GM19193 (cell line): Measurements from ENCODE around the gene PCDHA1.

ENCODE experiments used
- POLR2A ChIP-seq: IDR thresholded peaks from 4 replicates; pipeline ENCODE4 v1.6.1; 2011; ENCODE audit not compliant: insufficient read depth, insufficient read length; ENCODE audit errors: extremely low read depth

Gene PCDHA1

DNA sequence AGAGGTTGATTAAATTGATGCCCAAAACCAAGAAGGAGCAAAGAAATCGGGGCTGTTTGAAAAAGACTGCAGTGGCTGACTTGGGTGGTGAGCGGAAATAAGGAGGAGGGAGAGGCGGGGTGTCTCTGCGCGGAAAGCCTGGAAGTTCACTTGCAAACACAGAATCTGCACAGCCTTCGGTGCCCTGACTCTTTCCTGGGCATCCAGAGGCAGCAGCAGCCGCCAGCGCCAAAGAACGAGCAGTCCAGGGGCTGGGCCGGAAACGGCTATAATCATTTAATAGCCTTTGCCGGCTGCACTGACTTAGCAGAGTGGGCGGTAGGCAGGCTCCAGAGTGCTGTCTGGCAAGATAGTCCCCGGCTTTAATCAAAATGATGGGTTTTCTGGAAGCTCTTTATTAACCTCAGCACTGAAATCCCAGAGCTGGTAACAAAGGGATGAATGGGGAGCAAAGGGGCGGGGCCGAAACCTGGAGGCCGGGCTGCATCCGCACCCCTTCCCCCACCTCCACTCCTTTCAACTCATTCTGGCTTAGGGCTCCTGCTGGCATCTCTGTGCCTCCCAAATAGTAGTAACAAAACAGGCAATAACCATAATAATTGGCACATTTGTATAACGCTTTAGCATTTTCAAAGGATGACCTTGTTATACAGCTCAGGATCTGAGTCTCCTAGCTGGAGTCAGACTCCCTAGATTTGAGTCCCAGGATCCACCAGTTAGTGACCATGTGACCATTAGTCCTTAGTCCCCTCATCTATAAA, 216.1 kb downstream of the PCDHA1 start:
- no peak for TF ChIP-seq POLR2A

DNA sequence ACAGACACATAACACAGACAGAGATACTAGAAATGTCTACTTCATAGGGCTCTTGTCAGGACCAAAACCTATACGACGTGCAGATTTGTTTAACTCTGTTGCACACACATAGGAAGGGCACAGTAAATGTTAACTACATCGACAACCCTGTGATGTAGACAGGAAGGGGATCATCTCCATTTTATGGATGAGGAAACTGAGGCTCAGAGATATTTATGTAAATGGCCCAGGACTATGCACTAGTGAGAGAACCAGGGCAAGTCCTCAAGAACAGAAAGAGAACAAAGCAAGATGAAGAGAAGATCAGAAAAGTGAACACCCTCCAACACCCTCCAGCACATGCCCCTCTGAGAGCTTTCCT, 216.6 kb downstream of the PCDHA1 start:
- TF ChIP-seq POLR2A = no peak

DNA sequence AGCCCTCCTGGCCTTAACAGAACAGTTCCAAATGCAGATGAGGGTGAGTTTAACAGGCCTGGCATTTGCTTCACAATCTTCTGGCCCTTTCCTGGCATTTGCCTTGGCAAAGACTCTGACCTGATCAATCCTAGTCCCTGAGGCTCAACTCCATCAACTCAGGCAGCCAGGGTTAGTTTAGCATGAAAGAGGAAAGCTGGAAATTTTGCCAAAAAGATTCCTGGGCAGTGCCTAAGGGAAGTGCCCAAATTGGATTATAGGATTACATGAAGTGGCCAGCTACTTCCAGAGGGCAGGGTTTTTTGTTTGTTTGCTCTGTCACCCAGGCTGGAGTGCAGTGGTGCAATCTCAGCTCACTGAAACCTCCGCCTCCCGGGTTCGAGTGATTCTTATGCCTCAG, 217.1 kb downstream of the PCDHA1 start:
- TF ChIP-seq POLR2A = no peak

DNA sequence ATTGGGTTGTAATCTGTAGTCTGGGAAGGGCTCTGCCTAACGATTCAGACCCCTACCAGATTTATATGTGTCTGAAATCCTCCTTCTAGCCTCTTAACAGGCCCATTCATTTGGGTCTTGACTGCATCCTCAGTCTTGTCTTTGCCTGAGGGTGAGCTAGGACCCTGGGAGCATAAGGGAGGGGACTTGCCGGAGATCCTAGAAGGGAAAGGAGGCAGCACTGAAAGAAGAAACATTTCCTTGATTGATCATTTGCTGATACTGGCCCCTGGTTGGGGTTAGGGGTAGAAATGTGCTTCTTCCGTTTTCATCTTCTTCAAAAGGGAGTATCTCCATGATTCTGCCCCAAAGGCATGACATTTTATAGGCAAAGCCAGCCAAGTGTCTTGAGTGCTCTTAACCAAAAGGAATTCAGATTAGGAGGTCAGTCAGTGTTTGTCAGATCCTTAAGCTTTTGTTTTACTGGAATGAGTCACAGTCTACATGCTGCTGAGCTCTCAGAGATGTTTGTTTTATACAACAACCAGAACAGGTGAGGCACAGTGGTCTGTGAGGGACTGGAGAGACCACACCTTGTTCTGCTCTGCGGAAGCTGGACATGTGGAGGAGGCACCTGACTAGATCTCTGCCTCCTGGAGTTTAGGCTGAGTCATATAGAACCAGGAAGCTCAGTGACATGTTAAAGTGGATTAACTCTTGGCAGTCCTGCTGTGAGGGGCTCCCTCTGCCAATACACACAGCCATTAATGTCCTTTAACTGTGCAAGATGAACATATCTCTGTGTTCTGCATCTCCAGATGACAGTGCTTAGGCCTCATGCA, 218.1 kb downstream of the PCDHA1 start:
- TF ChIP-seq POLR2A = no peak

DNA sequence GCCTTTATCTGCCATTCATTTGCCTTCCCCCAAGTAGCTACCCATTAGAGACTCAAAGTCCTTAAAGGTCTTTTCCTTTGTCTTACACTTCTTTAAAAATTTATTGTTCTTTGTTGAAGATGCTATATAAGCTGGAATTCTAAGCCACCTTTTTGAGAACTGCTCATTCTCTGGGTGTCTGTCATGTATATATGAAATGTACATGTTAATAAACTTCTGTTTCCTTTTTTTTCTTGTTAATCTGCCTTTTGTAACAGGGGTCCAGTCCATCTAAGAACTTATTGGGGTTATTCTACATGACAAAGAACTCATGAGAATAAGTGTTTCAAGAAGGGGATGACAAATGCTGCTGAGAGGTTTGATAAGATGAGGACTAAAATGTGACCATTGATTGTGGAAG, 221.9 kb downstream of the PCDHA1 start:
- no peak for TF ChIP-seq POLR2A

DNA sequence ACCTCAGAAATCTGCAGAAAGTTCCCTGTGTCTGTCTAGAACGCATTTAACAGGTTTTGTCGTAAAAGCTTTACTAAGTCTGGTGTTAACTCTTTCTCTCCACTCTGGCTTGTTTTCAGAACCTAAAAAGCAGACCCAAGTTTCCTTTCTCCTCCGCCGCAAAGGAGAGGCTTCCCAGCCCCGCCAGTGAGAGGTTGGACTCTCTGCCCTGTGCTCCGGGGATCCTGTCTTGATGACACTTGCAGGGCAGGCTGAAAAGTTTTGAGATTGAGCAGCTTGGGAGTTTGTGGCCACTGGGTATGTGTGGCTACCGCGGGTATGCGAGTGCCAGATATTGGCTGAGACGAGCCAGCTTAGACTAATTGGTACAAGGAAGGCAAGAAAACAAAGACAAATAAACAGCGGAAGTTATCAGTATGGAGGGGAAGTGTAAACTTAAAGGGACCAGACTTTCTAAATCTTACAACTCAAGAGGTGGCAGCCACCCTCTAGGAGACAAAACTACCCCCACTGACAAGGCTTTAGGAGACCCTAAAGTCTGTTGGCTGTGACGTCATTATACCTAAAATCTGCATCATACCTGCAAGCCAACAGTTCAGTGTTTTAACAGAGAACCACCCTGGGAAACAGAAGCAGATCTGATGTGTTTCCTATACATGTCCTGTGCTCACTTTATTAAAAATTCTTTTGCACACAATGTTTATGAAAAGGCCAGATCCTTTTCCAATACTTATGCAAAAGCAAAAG, 224.3 kb downstream of the PCDHA1 start:
- no peak for TF ChIP-seq POLR2A

DNA sequence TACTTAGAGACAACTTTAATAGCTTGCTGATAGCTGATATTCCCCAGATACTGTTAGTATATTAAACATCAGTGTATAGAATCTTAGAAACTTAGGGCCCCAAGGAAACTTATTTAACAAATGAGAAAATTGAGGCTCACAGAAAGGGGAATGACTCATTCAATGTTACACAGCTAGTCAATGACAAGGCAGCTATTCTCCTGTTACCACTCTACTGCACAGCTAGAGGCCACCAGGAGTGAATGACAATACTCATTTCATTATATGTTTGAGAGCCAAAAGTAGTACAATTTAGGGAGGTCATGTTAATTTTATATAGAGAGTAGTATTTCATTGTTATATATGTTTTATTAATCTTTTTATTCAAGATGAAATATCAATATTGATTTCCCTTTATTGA, 232.0 kb downstream of the PCDHA1 start:
- no peak for TF ChIP-seq POLR2A

DNA sequence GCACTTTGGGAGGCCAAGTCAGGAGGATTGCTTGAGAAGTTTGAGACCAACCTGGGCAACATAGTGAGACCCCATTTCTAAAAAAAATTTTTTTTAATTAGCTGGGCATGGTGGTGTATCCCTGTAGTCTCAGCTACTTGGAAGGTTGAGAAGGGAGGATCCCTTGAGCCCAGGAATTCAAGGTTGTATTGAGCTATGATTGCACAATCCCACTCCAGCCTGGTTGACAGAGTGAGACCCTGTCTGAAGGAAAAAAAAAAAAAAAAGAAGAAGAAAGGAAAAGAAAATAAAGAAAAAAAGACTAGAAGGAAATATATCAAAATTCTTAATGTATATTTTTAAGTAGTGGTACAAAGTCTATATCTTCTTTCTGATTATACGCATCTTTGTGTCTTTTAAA, 236.4 kb downstream of the PCDHA1 start:
- TF ChIP-seq POLR2A = no peak

DNA sequence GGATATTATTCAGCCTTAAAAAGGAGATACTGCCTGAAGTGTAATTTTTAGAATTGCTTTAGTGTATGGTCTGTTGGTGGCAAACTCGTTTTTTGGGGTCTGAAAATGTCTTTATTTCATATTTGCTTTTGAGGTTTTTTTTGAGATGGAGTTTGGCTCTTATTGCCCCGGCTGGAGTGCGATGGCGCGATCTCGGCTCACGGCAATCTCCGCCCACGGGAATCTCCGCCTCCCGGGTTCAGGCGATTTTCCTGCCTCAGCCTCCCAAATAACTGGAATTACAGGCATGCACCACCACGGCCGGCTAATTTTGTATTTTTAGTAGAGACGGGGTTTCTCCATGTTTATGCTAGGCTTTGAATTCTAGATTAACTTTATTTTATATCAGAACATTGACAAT, 245.1 kb downstream of the PCDHA1 start:
- TF ChIP-seq POLR2A = no peak

DNA sequence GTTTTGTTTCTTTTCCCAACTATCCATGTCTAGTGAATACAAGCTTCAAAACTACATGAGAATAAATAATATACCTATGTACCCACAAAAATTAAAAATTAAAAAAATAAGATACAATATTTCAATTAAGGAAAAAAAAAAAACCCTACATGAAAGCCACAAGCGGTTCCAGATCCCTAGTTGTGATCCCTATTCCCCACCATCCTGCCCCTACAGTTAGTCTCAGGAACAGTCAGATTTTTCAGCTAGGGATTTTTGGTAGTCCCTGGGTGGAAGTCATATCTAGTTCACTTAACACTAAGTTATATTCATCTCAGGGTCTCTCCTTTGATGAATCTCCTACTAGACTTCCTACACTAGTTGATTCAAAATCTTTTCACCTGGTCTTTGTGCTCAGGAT, 246.7 kb downstream of the PCDHA1 start:
- no peak for TF ChIP-seq POLR2A

DNA sequence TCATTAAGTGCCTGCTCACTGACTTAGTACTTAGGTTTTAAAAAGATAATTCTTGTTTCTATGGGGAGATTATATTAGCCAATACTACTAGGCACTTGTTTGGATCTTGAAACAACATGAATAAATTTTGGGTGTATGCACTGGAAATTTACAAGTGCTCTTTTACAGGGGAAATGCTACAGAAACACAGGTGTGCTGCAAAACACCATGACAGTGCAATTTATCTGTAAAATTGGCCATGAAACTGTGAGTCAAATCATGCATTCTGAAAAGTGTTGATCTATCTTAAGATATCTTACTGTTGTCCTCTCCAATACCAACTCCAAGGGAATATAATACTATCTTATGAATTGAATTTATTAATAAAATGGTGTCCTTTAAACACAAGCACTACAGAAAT, 253.1 kb downstream of the PCDHA1 start:
- no peak for TF ChIP-seq POLR2A

DNA sequence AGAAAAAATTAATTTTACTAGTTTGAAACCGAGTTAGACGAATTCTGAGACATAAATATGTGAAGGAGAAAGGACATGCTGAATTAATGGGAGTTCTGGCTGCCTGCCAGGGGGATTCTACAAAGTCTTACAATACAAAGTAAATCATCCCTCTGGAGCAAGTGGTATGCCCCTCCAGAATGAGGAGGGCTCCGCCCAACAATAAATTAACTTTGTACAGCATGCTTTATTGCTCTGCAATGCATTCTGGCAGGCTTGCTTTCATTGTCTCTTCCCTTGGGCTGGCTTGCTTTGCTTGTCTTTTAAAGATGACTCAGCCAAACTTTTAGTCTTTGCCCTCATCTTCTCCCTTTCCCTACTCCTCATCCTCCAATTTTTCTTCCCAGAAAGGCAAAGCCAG, 253.6 kb downstream of the PCDHA1 start:
- no peak for TF ChIP-seq POLR2A

DNA sequence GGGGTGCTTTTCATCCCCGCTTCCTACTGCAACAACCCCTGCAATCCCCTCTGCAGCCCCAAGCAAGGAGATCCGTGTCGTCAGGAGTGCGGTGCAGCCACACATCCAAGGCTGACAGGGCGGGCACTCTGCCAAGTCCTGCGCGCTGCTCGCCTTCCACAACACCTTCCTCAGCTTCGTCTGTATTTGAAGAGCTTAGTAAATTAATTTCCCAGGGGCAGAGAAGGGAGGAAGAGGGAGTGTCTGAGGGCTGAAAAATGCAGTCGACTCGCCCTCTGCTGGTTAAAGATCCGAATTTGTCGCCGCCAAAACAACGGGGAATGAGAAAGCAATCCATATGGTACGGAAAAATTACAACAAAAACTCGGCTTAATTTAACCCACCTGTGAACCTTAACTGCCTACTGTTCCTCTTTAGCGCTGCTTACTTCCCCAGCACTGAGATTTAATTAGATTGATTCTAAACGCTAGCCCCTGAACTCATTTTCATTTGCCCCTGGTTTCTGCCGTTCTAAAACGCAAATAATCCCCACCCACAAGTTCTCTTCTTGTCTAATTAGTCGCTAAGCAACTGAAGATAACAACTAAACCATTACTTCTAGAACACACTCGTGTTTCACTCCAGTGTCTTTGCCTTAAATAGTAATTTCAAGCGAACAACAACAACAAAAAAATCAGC, 254.3 kb downstream of the PCDHA1 start:
- TF ChIP-seq POLR2A = no peak

DNA sequence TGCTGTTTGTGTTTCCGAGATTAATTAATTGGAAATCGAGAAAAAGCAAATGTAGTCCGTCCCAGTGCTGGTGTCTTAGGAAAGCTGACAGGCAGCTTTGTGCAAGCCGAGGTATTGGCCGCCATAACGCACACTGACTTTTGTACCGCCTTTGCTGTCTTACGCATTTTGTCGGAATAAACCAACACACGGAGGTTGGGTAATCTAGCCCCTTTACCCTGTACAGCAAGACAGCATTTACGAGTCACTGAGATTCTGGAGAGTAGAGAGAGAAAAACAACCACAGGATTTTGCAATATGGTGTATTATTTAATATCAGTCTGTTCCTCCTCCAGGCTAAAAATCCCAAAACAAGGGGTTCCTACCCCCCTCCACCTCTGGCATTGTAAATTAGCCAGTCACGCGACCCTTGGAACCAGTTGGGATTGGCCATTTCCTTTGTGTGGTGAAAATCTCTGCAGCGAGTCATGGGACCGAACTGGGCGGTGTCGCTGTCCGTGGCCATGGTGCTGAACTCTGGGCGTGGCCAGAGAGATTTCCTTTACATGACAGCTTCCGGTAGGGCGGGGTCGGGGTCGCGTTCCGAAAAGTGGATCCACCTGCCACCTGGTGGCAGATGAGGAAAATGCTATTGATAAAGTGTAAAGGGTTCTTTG, 255.0 kb downstream of the PCDHA1 start:
- no peak for TF ChIP-seq POLR2A

DNA sequence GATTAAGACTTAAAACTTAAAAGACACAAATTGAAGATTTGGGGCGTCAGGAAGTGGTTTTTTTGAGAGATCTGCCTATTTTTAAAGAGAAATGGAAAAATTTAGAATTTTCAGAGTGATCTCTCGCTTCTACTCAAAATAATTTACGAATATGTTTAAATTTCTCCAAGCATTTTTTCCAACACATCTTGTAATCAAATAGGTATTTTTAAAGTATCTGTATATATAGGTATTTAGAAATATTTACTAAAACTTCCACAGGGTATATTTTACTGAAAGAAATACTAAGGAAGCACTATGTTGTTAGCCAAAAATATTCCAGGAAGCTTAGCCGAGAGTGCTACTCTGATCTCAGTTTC, 255.5 kb downstream of the PCDHA1 start:
- TF ChIP-seq POLR2A = no peak
